ENCODE results near the gene MPZL1.
"Not testable (repeated sequence)": the region's sequence is repeated elsewhere in the genome, so short reads cannot be mapped to it uniquely, and the experiment has no call there.

The MPZL1 gene

DNA sequence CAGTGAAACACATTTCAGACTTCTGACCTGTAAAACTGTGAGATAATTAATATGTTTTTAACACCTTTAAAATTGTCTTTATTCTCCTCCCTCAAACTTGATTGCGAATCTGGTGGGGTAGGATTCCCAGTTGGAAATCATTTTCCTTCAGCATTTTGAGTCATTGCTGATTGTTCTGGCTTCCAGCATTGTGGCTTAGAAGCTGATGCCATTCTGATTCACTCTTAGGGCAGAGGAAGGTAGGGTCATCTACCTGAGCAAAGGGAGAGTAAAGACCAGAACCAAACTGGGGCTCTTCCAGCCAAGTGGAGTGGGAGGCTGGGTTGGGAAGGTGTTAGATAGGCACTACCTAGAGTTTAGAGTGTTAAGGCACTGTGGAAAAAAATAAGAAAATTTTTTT is 61.2 kb downstream of the MPZL1 start:
- DNase-seq: no peak

DNA sequence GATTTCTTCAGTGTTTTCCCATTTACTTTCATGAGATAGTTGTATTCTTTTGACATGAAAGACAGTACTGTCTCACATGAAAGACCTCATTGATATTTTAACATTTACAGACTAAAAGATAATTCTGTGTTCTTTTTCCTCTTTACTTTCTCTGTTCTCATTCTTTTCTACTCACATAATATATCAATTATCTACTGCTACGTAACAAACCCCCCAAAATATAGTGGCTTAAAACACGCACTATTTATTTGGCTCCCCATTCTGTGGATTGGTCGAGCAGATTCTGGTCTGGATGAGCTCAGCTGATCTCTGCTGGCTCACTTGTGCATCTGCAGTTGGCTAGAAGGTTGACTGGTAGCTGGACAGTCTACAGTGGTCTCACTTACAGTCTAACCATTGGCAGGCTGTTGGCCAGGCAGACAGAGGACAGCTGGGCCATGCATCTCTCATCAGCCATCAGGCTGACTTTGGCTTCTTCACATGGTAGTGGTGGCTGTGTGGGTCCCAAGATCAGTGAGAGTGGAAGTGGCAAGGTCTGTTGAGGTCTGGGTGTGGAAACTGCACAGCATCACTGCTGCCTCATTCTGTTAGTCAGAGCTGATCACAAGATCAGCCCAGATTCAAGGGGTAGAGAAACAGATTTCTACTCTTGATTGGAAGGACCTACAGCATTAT is 63.2 kb downstream of the MPZL1 start:
- no peak for DNase-seq

DNA sequence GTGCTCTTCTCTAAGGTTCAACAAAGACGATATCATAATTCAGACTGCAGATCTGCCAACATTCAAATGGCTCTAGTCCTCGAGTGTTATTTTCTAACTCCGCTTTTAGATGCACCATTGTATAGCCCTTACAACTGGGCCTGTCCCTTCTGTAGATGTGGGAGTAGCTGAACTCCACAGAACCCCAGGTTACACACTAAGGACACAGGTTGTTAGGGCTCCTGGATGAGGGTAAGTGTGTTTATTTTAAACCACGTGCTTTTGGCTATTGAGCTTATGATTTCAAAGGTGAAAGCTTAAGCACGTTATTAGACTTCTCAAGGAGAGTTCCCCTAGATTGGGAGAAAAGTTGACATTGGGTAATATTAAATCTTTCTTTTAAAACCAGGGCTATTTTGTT is 64.7 kb downstream of the MPZL1 start:
- no peak for DNase-seq

DNA sequence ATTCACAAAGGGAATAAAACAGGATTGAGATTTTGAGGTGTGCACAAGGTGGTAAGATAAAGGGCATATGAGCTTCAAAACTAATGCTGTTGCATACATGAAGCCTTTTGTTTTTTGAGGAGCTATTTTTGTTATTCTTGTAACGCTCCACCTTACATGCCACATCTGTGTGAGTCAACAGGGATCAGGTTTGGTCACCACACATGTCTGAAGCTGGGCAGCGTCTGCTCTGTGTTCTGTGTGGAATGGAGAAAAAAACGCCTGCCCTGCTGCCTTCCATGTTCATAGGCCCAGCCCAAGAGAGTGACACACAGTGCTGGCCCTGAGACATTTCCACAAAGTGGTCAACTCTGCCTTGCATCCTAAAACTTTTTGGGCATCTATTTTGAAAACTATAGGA is 67.7 kb downstream of the MPZL1 start:
- DNase-seq: no peak

DNA sequence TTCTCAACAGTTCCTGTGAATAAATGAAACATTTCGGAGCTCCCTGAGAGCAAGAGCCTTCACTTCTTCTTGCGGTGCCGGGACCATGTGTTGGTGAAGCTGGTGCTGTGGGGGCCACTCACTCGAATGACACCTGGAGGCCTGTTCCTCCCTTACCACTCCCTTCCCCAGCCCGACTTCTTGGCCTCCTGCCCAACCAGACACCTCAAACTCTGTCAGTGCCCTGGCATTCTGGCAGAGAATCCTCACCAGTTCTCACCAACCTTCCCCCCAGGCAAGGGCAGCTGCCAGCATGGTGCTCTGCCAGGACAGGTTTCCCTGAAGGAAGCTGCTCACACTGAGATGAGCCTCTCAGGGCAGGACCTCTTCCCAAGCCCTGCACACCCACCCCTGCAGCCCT is 68.3 kb downstream of the MPZL1 start:
- no peak for DNase-seq

DNA sequence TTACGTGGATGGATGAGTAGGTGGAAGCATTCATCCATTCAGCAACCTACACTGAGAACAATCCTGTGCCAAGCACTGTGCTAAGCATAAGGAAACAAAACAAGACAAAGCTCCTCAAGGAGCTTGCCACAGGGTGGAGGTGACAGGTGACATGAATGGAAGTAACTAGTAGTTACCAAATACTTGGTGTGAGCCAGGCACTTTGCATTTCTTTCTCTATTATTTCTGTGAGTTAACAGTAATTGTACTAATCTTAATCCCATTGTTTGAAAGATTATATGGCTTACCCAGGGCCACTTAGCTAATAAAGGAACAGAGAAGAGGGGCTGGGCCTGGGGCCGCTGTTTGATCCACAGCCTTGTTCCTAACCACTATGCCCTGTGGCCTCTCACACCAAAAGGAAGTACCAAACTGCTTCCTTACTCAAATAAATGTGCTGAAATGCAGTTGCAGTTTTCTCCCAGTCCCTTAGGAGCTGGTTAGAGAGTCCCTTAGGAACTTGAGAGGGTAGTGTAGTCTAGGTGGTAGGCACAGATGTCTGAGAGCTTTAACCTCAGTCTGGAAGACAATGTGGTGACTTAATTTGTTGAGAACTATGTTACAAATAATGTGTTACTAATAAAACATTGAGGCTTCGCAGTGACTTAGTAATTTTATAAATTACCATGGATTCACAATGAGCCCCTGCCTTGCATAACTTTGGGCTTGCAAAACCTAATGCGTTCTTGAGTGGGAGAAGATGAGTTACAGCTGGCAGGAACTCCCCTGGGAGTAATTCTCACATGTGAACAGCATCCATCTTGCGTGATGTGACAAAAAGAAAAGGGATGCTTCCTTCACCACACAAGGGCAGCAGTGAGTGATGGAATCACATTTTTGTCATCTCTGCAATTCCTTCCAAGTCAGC is 69.8 kb downstream of the MPZL1 start:
- no peak for DNase-seq

DNA sequence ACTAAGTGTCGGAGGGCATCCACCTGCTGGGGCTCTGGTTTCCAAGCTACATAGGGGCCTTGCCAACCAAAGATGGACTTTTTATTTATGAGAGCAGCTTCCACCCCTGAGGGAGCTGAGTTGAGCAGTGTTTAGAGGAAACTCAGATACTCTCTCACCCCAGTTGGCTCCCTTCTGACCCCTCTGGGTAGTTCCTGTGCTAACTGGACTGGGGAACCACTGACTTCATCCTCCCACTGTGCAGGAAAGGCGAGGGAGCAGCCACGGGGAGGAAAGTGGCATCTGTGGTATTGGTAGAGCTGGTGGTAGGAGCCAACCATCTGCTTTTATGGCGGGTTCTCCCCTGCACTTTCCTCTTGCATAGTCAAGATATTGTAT is 70.4 kb downstream of the MPZL1 start:
- no peak for DNase-seq

DNA sequence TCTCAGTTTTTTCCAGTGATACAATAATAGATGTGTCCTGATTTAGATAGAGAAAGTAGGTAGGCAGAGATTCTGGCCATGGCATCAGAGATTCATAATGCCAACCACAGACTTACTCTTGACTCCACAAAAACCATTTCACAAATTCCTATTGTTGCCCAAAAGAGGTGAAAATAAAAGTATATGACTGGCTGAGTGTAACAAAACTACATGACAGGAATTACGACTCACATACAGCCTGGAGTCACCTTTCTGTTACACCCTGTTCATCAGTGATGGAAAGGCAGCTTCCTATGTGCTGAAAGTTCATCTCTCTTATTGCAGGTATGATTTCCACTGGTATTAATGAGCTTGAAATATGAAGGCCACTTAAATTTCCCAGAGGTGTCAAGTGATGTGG is 72.3 kb downstream of the MPZL1 start:
- no peak for DNase-seq

DNA sequence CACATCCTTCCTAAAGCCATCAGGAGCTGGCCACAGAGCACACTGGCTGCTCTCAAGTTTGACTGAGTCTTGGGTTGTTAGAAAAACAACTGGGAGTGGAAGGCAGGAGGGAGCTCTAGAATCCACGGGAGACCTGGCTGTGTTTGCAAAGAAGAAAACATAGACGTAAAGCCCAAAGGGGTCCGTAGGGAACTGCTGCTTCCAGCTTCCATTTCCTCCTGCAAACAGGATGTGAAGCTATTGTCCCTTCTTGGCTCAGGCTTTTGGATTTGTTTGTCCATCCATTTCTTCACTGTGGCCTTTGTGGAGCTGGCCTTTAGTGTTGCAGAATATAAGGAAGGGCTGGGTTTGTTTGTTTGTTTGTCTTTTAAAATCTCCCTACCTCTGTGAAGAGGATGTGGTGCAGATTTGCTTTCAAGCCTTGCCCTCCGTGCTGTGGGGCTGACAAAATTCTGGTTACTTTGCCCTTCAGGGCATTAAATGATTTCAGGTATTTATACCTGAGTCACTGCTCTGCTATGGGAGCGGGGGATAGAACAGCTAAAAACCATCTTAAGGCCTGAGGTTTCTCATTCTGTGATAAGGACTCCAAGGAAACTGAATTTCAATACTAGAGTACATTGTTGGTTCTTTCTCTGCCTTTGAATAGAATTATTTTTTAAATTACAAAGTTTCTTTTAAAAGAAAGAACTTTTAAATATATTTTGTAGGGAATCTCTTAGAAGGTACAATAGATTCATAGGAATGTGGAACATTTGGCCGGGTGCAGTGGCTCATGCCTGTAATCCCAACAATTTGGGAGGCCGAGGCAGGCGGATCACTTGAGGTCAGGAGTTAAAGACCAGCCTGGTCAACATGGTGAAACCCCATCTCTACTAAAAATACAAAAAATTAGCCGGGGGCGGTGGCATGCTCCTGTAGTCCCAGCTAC is 74.3 kb downstream of the MPZL1 start:
- DNase-seq: no peak

DNA sequence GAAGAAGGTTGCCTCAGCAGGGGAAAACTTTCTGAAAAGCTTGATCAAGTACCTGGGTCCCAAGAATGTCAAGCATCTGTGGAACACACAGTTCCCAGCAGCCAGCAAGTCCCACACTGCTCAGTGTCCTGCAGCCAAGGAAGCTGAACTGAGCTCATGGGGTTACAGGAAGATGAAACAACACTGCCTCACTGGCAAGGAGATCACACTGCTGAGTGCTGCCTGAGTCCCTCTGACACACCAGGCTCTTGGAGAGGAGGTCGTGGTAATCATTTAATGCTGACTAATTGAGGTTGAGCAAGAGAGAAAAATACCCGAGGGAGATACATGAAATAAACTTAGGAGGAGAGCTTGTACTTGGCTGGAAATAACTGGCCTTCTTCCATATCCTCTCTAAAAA is 75.2 kb downstream of the MPZL1 start:
- no peak for DNase-seq

DNA sequence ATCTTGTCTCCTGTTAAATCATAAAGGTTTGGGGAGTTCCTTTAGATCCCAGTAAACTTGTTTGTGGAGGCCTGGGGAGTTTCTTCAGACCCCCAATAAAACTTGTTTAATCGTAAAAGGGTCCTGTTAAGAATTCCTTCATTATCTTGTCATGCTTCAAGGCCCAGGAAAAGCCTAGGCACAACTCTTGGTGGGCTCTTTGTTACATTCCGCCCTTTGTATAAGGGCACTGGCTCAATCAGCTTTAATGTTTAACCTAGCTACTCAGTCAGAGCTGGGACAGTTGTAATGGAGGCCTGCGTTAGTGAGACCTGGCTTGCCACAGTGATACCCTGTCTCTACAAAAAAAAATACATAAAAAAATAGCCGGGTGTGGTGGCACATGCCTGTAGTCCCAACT is 77.2 kb downstream of the MPZL1 start:
- DNase-seq: no peak

DNA sequence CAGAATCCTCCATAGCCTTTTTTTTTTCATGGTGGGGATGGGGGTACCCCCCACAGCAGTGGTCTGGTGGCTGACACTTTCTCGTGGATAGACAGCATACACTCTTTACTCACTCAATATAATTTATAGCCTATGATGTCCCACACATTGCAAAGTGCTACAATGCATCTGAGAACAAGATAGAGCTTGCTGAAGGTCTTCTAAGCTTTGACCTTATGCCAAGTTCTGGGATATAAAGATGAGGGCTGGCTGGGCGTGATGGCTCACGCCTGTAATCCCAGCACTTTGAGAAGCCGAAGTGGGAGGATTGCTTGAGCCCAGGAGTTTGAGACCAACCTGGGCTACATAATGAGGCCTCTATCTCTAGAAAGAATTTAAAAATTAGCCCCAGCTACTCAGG is 78.0 kb downstream of the MPZL1 start:
- no peak for DNase-seq

DNA sequence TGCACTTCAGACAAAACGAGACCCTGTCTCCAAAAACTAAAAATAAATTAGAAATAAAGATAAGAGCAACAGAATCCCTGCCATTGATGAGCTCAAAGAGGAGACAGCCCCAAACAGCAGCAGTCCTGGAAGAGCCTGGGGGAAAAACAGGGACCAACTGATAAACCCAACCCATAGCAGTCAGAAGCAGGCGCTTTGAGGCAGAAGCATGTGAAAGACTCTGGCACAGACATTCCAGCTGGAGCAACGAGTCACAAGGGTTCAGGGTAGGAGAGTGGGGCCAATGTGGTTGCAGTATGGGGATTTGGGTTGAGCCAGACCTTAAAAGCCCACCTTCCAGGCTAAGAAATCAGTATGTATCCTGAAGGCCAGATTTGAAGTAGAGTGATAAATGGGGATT is 78.5 kb downstream of the MPZL1 start:
- DNase-seq: no peak

DNA sequence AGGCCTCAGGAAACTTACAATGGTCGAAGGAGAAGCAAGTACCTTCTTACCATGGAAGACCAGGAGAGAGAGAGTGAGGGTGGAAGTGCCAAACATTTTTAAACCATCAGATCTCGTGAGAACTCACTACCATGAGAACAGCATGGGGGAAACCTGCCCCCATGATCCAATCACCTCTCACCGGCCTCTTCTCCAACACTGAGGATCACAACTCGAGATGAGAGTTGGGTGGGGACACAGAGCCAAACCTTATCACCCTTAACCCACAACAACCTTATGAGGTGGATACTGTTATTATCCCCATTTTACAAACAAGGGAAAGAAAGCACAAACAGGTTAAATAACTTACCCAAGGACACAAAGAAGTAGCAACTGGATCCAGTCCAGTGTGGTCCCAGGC is 80.5 kb downstream of the MPZL1 start:
- DNase-seq: no peak

DNA sequence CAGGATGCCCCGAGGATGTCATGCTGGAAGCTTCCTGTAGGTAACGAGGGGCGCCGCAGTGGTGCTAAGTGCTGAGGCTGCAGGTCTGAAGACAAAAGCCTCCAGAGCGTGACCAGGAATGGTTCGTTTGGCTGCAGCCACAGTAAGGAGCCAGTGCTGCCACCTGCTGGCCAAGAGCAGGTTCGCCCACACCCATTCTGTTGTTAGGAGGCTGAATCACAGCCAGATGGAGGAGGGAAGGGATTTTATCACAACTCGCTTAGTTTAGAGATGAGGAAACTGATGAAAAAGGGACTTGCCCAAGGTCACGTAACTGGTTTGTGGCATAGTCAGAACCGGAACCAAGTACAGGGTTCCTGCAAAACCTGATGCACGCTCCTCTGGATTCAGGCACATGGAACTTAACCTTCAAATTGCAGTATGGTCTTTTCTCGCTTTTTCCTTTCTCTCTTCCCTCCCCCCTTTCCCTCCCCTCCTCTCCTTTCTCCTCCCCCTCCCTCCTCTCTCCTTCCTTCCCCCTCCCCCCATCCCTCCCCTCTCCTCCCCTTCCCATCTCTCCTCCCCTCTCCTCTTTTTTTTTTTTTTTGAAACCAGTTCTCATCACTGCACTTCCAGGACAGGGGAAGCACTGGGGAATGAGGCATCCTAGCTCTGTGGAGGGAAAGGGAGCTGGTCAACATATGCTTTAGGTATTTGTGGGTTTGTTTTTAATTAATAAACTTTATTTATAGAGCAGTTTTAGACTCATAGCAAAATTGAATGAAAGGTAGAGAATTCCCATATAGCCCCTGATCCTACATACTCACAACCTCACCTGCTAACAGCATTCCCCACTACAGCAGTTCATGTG is 81.8 kb downstream of the MPZL1 start:
- DNase-seq: peak; percentile 59 to 76 (median 70)

DNA sequence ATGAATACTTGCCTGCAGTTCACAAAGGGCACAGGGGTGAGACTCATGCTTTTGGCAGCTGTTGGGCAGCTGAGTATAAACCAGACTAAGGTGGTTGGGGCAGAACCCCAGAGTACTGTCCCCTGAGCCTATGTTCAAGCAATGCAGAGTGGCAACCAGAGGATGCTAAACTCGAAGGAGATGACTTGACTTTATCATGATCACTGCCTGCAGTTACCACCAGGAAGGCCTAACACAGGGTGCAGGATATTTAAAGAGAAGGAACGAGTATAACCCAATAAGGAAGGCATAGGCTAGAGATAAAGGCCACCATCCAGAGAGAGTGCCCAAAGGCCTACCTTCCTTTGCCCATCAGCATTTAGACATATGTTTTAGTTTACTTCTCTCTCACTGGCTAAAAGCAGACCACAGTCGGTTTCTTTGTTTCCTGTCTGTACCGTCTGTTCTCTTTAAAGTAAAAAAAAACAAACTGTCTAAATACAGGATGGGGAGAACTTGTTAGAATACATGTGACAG is 83.3 kb downstream of the MPZL1 start:
- DNase-seq: no peak

DNA sequence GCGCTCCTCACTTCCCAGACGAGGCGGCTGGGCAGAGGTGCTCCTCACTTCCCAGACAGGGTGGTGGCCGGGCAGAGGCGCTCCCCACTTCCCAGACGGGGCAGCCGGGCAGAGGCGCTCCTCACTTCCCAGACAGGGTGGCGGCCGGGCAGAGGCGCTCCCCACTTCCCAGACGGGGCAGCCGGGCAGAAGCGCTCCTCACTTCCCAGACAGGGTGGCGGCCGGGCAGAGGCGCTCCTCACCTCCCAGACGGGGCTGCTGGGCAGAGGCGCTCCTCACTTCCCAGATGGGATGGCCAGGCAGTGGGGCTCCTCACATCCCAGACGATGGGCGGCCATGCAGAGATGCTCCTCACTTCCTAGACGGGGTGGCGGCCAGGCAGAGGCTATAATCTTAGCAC is 84.5 kb downstream of the MPZL1 start:
- DNase-seq: not testable (repeated sequence)

DNA sequence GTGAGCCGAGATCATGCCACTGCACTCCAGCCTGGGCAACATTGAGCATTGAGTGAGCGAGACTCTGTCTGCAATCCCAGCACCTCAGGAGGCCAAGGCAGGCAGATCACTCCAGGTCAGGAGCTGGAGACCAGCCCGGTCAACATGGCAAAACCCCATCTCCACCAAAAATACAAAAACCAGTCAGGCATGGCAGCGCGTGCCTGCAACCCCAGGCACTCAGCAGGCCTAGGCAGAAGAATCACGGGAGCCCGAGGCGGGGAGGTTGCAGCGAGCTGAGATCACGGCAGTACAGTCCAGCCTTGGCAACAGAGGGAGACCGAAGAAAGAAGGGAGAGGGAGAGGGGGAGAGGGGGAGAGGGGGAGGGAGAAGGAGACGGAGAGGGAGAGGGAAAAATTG is 84.9 kb downstream of the MPZL1 start:
- DNase-seq: not testable (repeated sequence)

DNA sequence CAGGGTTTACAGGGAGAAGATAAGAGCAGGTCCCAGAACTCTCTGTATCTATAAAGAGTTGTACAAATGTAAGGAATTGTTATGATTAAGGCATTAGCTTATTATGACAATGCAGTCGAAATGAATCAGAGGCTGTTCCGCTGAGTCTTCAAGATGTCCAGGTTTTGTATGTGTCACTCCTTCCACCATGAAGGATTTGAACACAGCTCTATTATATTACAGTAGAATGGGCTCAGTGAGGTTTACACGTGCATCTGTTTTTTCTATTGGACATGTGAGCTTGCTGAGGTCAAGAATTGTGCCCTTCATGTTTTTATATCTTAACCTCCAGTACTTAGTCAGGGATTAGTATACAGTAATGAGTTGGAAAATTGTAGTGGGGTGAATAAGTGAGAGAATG is 86.3 kb downstream of the MPZL1 start:
- no peak for DNase-seq

DNA sequence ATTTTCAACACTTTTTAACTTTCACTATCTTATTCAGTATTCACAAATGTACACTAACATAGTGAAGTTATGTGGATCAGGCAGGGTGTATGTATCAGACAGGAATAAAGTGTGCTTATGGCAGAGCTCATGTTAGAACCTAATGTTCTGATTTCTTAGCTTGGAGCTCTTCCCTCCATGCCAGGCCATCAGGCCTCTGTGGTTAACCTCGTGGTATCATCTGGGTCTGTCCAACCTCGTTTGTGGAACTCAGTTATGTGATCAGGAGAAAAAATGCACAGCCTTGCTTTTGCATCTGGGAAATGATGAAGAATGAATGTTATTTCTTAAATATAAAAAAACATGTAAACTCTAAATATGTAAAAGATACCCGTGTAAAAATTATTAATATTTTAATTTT is 86.9 kb downstream of the MPZL1 start:
- DNase-seq: no peak

DNA sequence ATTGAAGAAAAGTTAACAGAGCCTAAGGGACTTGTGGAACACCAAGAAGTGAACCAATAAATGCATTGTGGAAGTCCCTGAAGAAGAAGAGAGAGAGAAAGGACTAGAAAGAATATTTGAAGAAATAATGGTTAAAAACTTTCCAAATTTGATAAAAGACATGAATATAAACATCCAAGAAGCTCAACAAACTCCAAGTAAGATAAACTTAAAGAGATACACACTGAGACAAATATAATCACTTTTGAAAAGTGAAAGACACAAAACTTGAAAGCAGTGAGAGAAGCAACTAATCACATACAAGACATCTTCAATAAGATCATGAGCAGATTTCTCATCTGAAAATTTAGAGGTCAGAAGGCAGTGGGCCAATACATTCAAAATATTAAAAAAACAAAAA is 91.2 kb downstream of the MPZL1 start:
- no peak for DNase-seq

DNA sequence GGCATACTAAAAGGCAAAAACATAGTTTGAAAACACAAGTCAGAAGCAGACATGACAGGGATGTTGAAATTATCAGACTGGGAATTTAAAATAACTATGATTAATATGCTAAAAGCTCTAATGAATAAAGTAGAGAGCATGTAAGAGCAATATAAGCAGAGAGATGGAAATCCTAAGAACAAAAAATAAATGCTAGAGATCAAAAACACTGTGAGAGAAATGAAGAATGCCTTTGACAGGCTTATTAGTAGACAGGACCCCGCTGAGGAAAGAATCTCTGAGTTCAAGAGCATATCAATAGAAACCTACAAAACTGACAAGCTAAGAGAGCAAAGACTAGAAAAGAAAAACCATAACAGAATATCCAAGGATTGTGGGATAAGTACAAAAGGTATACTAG is 93.9 kb downstream of the MPZL1 start:
- no peak for DNase-seq
